ENCODE data around the gene PPP2R5E. TPM values are rescaled to one million over a fixed set of nuclear protein-coding genes. Genes with fewer than 3 reads are reported as not detected.

The PPP2R5E gene
- total RNA-seq, 1 experiment from 2014 or later, result 47.2 TPM

DNA sequence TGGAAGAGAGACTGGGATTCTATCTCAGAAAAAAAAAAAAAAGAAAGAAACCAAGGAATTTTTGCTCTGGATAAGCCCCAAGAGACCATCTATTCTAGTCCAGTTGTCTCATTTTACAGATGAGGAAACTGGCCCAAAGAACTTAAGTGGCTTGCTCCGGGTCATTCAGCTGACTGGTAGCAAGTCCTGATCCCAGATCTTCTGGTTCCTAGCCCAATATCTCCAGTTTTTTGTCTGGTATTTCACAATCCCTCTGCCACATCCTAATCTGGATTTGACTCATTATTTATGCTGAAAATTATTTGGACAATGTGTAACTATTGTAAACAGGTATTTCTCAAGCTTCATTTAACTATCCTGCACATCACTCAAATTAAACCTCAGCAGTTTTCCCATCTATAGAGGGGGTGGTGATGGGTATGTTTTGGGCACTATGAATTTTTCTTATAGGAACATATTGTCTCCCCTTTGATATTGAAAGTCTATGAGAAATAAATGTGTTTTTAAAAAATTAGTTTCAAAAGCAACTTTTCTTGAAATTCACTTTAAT lies 43.4 kb downstream of the PPP2R5E start:
- Histone ChIP-seq H3K36me3 (ENCODE audit: control insufficient read depth, insufficient read depth, low read length) (no peaks in the 10 kb centered on the region), H3K27me3 (ENCODE audit: control insufficient read depth, insufficient read depth, low read length) (no peaks in the 10 kb centered on the region), H3K4me1 (ENCODE audit: control insufficient read depth, insufficient read depth, low read length) (0 out of 2 replicates have a peak, but pooled peaks cover 3% of the 10 kb centered on the region), H3K9me3 (ENCODE audit: control insufficient read depth, insufficient read depth, low read depth, low read length) (no peaks in the 10 kb centered on the region), H3K4me3 (ENCODE audit: low read depth in 2 of 2, low read length in 2 of 2) (no peak overlapping the region), H3K27ac (ENCODE audit: low read length) (no peak overlapping the region)
- ATAC-seq (no peak), DNase-seq (ENCODE audit: low read depth, low spot score) (no peak)
- TF ChIP-seq SIN3A (IDR thresholded peaks at IDR 0.05; ENCODE audit: borderline replicate concordance, insufficient read depth, low read depth, low read length), result no peak
- TF ChIP-seq TCF7L2 (IDR thresholded peaks at IDR 0.05; ENCODE audit: low read depth, low read length), result no peak
- TF ChIP-seq, protein P1, sequence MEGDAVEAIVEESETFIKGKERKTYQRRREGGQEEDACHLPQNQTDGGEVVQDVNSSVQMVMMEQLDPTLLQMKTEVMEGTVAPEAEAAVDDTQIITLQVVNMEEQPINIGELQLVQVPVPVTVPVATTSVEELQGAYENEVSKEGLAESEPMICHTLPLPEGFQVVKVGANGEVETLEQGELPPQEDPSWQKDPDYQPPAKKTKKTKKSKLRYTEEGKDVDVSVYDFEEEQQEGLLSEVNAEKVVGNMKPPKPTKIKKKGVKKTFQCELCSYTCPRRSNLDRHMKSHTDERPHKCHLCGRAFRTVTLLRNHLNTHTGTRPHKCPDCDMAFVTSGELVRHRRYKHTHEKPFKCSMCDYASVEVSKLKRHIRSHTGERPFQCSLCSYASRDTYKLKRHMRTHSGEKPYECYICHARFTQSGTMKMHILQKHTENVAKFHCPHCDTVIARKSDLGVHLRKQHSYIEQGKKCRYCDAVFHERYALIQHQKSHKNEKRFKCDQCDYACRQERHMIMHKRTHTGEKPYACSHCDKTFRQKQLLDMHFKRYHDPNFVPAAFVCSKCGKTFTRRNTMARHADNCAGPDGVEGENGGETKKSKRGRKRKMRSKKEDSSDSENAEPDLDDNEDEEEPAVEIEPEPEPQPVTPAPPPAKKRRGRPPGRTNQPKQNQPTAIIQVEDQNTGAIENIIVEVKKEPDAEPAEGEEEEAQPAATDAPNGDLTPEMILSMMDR (IDR thresholded peaks at IDR 0.05), result no peak
- TF ChIP-seq, protein P2, sequence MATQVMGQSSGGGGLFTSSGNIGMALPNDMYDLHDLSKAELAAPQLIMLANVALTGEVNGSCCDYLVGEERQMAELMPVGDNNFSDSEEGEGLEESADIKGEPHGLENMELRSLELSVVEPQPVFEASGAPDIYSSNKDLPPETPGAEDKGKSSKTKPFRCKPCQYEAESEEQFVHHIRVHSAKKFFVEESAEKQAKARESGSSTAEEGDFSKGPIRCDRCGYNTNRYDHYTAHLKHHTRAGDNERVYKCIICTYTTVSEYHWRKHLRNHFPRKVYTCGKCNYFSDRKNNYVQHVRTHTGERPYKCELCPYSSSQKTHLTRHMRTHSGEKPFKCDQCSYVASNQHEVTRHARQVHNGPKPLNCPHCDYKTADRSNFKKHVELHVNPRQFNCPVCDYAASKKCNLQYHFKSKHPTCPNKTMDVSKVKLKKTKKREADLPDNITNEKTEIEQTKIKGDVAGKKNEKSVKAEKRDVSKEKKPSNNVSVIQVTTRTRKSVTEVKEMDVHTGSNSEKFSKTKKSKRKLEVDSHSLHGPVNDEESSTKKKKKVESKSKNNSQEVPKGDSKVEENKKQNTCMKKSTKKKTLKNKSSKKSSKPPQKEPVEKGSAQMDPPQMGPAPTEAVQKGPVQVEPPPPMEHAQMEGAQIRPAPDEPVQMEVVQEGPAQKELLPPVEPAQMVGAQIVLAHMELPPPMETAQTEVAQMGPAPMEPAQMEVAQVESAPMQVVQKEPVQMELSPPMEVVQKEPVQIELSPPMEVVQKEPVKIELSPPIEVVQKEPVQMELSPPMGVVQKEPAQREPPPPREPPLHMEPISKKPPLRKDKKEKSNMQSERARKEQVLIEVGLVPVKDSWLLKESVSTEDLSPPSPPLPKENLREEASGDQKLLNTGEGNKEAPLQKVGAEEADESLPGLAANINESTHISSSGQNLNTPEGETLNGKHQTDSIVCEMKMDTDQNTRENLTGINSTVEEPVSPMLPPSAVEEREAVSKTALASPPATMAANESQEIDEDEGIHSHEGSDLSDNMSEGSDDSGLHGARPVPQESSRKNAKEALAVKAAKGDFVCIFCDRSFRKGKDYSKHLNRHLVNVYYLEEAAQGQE (IDR thresholded peaks at IDR 0.05; ENCODE audit: insufficient read depth in 1 of 2, low read depth in 2 of 2, low read length in 1 of 2), result no peak
- TF ChIP-seq POLR2AphosphoS5 (IDR thresholded peaks at IDR 0.05; ENCODE audit: low read depth, low read length), result no peak
- intact Hi-C loops (cut with micrococcal nuclease; ENCODE audit: unreplicated experiment), result no loop called here
- in situ Hi-C loops (cut with HindIII; ENCODE audit: low pct_unique_long_range_greater_than_20kb, low sequenced_read_pairs), result no loop called here
- ChIA-PET CTCF (no interaction called here), POLR2A (no interaction called here)
- BruUV-seq (replicated peaks), result no TSS peak

DNA sequence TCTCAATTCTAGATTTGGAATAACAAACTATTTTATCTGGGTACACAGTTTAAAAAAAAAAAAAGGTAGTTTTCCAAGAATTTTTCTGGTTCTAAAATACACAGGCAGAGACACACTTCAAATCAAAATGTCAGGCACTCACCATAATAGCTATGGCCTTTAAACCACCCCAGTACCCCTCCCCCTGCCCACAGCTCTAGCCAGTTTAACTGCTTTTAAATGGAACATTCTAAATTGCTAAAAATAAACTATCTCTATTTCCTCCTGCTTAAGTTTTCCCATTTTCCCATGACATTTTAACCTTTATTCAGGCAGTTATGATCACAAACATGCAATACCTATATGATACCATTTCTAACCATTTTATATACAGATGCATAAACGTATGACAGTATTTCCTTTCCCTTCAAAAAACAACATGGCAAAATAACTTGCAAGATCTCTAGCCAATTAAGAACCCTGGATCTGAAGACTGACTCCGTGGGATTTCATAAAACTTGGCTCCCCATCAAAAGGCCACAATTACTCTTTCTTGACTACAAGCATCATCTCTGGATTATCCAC lies 46.3 kb downstream of the PPP2R5E start:
- intact Hi-C loops (cut with micrococcal nuclease; ENCODE audit: unreplicated experiment) (no loop called here), in situ Hi-C loops (cut with HindIII; ENCODE audit: low pct_unique_long_range_greater_than_20kb, low sequenced_read_pairs) (no loop called here)
- Histone ChIP-seq H3K4me3 (ENCODE audit: low read depth in 2 of 2, low read length in 2 of 2) (no peak overlapping the region), H3K4me1 (ENCODE audit: control insufficient read depth, insufficient read depth, low read length) (no peaks in the 10 kb centered on the region), H3K27ac (ENCODE audit: low read length) (no peak overlapping the region), H3K27me3 (ENCODE audit: control insufficient read depth, insufficient read depth, low read length) (no peaks in the 10 kb centered on the region), H3K9me3 (ENCODE audit: control insufficient read depth, insufficient read depth, low read depth, low read length) (no peaks in the 10 kb centered on the region), H3K36me3 (ENCODE audit: control insufficient read depth, insufficient read depth, low read length) (no peaks in the 10 kb centered on the region)
- POLR2A ChIA-PET, result no interaction called here
- DNase-seq (ENCODE audit: low read depth, low spot score), result no peak
- no peak for ATAC-seq
- CTCF ChIA-PET, result no interaction called here
- TF ChIP-seq, protein P2 (IDR thresholded peaks at IDR 0.05; ENCODE audit: insufficient read depth in 1 of 2, low read depth in 2 of 2, low read length in 1 of 2), result no peak
- no TSS peak for BruUV-seq (replicated peaks)
